NB4 (cell line): ENCODE data around the gene ST14.
"Not testable (repeated sequence)": the region's sequence is repeated elsewhere in the genome, so short reads cannot be mapped to it uniquely, and the experiment has no call there.

ENCODE experiments used
- DNase-seq: peaks from one replicate; pipeline ENCODE4 v3.0.0; 2010; ENCODE audit warnings: low read depth
- H3K4me3 ChIP-seq: one replicate; pipeline ENCODE4 v1.5.1; 2011; ENCODE audit warnings: mild to moderate bottlenecking, low read depth, low read length, moderate library complexity
- CTCF ChIP-seq: IDR thresholded peaks from one replicate; pipeline ENCODE4 v1.5.1; 2012; ENCODE audit warnings: low read depth, low read length
- MYC ChIP-seq: IDR thresholded peaks from 2 replicates; pipeline ENCODE4 v1.6.1; 2011; ENCODE audit warnings: low read depth, low read length
- POLR2A ChIP-seq: IDR thresholded peaks from 2 replicates; pipeline ENCODE4 v1.6.1; 2011; ENCODE audit warnings: mild to moderate bottlenecking; ENCODE audit not compliant: insufficient read length; ENCODE audit errors: extremely low read depth
- TF ChIP-seq, protein P1 (sequence below): IDR thresholded peaks from 2 replicates; pipeline ENCODE4 v1.6.1; 2011; ENCODE audit warnings: low read depth, low read length

ST14 gene

DNA sequence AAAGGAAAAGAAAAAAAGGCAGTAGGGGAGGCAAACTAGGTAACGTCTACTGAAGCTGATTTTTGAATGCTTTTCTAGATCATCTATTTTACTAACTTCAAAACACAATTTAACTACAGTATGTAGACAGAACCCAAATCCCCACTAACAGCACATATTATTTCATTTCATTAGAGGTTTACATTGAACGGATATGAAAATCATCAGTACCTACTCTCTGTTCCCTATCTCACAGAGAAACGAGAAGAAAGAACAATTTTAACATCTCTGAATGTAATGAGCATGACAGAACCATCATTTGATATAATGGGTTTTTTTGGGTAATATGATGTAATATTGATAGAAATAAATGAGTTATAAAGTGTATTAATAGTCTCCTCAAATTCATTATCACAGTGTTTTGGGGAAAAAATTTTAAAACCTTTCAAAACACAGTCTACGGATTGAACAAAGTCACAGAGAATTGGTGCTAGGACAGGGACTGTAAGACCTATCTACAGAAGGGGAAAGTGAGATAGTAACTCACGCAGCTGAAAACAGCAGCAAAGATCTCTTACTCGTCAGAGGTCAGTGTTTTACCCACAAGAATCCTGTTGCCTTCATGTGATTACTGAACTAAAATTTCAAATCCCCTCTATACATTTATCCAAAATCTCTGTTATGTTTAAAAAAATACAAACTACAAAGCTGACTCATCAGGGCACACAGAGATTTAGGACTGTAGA is 77.9 kb downstream of the ST14 start:
- H3K4me3 ChIP-seq: no peak overlapping the region
- TF ChIP-seq POLR2A (no peak), CTCF (no peak), MYC (no peak)
- TF ChIP-seq, protein P1, sequence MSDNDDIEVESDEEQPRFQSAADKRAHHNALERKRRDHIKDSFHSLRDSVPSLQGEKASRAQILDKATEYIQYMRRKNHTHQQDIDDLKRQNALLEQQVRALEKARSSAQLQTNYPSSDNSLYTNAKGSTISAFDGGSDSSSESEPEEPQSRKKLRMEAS: no peak
- DNase-seq: no peak

DNA sequence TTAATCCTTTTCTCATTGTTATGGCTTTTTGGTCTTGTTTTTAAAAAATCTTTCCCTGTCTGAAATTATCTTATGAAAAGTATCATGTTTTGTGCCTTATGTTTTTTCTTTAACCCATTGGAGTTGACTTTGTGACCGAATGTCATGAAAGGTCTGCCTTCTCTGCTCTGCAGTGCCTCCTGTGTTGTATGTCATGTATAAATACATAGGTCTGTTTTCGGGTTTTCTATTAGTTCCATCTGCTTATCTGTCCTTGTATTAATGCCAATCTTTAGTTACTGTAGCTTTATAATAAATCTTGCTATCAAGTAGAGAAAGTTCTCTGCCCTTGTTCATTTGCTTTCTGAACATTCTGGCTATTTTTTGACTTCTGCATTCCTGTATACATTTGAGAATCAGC is 82.1 kb downstream of the ST14 start:
- TF ChIP-seq, protein P1: no peak
- TF ChIP-seq CTCF (no peak), MYC (no peak), POLR2A (no peak)
- no peak overlapping the region for H3K4me3 ChIP-seq
- no peak for DNase-seq

DNA sequence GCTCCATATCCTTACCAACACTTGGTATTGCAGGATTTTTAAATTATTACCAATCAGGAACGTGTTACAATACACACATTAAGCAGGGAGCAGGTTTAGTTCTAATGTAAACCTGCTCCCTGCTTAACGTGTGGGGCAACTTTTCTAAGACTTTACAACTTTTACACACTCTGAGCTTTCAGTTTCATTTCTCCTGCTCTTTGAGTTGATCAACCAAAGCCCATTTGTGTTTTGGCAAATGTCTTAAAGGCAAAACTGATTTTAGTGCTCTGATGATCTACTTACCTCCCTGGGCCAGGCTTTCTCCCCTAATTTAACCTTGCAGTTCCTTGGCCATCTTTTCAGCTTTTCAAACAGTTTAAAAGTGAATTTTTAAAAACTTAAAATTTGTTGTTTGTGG is 84.2 kb downstream of the ST14 start:
- no peak for TF ChIP-seq CTCF
- no peak for TF ChIP-seq MYC
- TF ChIP-seq, protein P1: no peak
- TF ChIP-seq POLR2A: no peak
- H3K4me3 ChIP-seq: no peak overlapping the region
- DNase-seq: no peak

DNA sequence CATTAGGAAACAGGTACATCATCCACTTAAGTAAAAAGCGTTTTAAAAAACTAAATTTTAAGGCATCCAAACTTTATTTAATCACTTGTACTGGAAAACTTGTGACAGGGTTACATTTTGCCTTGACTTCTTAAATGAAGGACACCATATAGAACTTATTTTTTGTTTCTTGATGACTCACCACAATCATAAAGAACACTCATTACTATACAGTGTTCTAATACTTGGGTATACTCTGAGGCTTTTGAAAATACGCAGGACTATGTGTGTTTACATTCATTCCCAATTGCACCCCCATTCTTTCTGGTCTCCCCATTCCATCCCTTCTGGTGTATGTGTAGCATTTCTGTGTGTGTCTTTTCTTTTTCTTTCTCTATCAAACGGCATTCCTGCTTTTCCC is 85.3 kb downstream of the ST14 start:
- DNase-seq: no peak
- no peak for TF ChIP-seq MYC
- TF ChIP-seq POLR2A: no peak
- TF ChIP-seq CTCF: no peak
- TF ChIP-seq, protein P1: no peak
- H3K4me3 ChIP-seq: no peak overlapping the region

GRCh38 chr11:130245375-130245774 is 85.8 kb downstream of the ST14 start:
- not testable (repeated sequence) for H3K4me3 ChIP-seq, DNase-seq

GRCh38 chr11:130246270-130246669 is 86.7 kb downstream of the ST14 start:
- no peak overlapping the region for H3K4me3 ChIP-seq
- TF ChIP-seq CTCF: no peak
- no peak for TF ChIP-seq MYC
- TF ChIP-seq POLR2A: no peak
- TF ChIP-seq, protein P1: no peak
- DNase-seq: no peak
